ES-I3 (cell line): ENCODE data around the gene SCN4B.
"Not testable (repeated sequence)": the region's sequence is repeated elsewhere in the genome, so short reads cannot be mapped to it uniquely, and the experiment has no call there.

ENCODE experiments used
- H3K36me3 ChIP-seq: 2 replicates; pipeline ENCODE4 v1.6.1; 2013; ENCODE audit warnings: mild to moderate bottlenecking, low read length, control low read depth, moderate library complexity; ENCODE audit not compliant: insufficient read depth
- H3K4me1 ChIP-seq: 2 replicates; pipeline ENCODE4 v1.6.1; 2013; ENCODE audit warnings: mild to moderate bottlenecking, control low read depth, low read length; ENCODE audit not compliant: insufficient read depth
- H3K9ac ChIP-seq: 2 replicates; pipeline ENCODE4 v1.6.1; 2013; ENCODE audit warnings: low read depth, mild to moderate bottlenecking, low read length, moderate library complexity
- H3K9me3 ChIP-seq: 2 replicates; pipeline ENCODE4 v1.6.1; 2013; ENCODE audit warnings: mild to moderate bottlenecking, low read length, moderate library complexity; ENCODE audit not compliant: control insufficient read depth, insufficient read depth

The SCN4B gene, protein sequence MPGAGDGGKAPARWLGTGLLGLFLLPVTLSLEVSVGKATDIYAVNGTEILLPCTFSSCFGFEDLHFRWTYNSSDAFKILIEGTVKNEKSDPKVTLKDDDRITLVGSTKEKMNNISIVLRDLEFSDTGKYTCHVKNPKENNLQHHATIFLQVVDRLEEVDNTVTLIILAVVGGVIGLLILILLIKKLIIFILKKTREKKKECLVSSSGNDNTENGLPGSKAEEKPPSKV

DNA sequence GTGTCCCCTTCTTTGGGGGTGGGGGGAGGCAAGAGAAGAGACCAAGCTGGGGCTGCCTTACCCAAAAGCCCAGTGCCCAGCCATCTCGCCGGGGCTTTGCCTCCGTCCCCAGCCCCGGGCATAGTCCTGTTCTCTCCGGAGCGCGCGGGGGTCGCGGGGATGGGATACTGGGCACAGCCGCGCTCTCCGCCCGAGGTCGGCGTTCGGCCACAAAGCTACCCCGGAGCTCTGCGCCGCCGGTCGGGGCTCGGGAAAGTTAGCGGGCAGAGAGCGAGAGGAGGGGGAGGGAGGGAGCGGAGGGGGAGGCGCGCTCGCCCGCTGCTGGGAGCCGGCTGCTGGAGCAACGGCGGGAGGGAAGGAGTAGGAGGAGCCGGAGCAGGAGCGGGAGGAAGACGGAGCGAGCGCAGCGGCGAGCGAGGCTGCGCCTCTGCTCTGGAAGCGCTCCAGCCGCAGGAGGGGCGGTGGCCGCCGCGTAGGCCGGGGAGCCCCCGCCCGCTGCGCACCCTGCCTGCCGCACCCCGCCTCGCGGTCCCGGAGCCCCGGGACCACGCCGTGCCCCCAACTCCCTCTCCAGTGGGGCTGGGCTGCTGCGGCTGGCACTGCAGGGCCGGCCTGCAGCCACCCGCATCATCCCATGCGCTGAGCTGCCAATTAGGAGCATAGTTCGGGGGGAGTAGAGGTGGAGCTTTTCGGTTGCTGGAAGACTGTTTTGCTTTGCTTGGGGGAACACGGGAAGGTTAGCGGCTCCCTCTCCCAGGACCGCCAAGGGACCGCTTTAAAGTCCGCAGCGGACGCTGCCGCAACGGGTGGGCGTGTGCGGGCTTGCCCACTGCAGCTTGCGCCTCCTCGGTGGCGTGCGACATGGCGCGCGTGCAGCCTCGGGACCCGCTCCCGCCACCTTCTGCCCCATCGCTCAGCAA lies at the start of gene SCN4B:
SCN4B (minus strand) TSS at position 272 of the 920 bp plus-strand sequence; CDS start at position 122, 150 bp downstream.
- Histone ChIP-seq H3K9ac (peak within 1 kb of the TSS; percentile 65), H3K9me3 (no peaks in the 10 kb centered on the region), H3K36me3 (no peaks in the 10 kb centered on the region), H3K4me1 (peaks cover 23% of the 10 kb centered on the region)

DNA sequence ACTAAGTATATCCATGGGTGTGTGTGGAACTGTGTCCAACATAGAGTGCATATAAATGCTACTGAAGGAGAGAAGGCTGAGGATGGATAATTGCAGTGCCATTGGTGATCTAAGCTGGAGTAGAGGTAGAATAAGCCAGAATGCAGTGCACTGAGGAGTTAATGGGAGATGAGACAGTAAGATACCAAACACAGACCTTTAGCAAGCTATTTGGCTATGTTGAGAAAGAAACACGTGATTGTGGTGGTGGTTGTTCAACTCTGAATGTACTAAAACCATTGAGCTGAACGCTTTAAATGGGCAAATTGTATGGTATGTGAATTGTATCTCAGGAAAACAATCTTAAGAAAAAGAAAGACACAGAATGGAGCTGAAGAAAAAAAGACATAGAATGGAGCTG lies 49.3 kb upstream of the SCN4B start:
- H3K9me3 ChIP-seq, result no peaks in the 10 kb centered on the region
- no peaks in the 10 kb centered on the region for H3K4me1 ChIP-seq
- no peak overlapping the region for H3K9ac ChIP-seq
- H3K36me3 ChIP-seq, result no peaks in the 10 kb centered on the region

DNA sequence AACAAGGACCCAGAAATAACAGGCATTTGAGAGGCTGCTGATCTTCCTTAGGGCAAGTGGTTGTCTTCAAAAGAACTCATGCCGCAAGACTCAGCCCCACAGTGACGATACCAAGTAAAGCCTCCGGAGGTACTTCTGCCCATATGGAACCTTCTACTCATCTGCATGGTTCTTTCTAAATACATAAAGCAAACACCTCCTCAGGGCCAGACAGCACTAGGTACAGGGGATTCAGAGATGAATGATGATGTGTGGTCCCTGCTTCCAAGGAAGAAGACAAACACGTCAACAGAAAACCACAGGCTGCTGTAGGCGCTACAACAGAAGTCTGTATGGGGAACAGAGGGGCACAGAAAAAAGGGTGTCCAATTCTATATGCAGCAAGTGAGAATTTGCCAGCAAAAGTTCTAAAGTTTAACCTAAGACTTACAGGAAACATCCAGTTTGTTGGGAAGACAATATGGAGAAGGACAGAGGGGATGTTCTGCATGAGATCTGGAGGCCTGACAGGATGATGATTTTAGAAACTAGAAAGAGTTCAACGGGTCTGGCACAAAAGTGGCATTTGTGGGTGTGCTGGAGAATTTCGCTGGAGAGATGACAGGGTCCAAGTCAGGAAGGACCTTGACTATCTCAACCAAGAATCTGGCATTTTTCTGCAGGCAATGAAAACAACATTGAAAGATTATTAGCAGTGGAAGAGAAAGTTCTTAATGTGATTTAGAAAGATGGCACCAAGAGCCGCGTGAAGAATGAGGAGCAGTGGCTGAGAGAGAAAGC lies 48.5 kb upstream of the SCN4B start:
- no peak overlapping the region for H3K9ac ChIP-seq
- H3K9me3 ChIP-seq, result no peaks in the 10 kb centered on the region
- no peaks in the 10 kb centered on the region for H3K36me3 ChIP-seq
- no peaks in the 10 kb centered on the region for H3K4me1 ChIP-seq

DNA sequence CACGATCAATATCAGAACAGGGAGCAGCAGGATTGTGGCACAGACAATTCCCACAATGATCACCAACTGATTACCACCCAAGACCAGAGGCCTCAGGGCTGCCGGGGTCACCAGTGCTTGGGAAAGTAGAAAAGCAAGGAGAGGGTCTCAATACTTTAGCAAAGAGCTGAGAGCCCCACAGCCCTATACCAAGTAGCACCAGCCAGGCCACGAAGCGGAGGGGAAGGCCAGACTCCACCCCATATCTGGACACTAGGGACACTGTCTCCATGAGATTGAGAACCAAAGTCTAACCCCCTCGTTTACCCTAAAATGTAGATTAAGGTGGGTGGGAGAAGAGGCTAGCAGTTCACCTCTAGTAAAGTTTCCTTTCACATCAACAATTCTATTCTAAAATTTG lies 47.9 kb upstream of the SCN4B start:
- Histone ChIP-seq H3K4me1 (peaks cover under 1% of the 10 kb centered on the region; the same call in 1 of the 2 replicates), H3K9me3 (no peaks in the 10 kb centered on the region), H3K36me3 (no peaks in the 10 kb centered on the region), H3K9ac (no peak overlapping the region)

DNA sequence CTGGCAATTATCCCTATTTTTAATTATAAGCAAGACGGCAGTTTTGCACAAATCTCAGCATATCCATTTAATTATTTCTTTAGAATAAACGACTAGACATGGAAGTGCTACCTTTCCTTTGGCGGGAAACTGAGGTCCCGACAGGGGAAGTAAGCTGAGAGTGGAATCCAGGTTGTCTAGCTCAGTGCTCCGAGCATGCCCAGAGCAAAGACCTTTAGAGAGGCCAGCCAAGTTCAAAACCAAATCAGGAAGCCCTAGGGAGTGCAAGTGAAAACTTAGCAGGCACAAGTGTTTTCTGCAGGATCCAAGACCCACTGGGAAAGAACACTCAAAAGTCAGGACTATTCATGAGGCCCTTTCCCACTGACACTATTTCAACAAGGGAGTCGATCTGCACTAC lies 46.5 kb upstream of the SCN4B start:
- peaks cover 13% of the 10 kb centered on the region for H3K4me1 ChIP-seq
- H3K9me3 ChIP-seq, result no peaks in the 10 kb centered on the region
- no peaks in the 10 kb centered on the region for H3K36me3 ChIP-seq
- H3K9ac ChIP-seq, result no peak overlapping the region

DNA sequence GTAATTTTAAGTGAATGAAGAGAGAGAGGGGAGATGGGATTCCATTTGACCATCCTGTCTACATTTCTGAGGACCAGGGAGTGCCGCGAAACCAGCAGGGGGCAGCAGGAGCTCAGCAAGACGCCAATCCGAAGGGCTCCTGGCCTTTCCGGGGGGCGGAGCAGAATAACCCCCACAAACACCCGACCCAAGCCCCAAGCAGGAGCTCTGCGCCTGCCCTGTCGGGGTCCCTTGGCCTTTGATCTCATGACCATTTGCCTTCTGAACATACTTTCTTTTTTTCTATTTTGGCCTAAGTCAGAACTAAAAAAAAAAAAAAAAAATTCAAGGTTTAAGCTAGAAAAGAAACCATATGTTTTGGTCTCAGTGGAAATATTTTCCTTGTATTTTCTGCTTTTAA lies 45.7 kb upstream of the SCN4B start:
- Histone ChIP-seq H3K4me1 (peaks cover 13% of the 10 kb centered on the region), H3K9ac (no peak overlapping the region), H3K36me3 (no peaks in the 10 kb centered on the region), H3K9me3 (no peaks in the 10 kb centered on the region)

DNA sequence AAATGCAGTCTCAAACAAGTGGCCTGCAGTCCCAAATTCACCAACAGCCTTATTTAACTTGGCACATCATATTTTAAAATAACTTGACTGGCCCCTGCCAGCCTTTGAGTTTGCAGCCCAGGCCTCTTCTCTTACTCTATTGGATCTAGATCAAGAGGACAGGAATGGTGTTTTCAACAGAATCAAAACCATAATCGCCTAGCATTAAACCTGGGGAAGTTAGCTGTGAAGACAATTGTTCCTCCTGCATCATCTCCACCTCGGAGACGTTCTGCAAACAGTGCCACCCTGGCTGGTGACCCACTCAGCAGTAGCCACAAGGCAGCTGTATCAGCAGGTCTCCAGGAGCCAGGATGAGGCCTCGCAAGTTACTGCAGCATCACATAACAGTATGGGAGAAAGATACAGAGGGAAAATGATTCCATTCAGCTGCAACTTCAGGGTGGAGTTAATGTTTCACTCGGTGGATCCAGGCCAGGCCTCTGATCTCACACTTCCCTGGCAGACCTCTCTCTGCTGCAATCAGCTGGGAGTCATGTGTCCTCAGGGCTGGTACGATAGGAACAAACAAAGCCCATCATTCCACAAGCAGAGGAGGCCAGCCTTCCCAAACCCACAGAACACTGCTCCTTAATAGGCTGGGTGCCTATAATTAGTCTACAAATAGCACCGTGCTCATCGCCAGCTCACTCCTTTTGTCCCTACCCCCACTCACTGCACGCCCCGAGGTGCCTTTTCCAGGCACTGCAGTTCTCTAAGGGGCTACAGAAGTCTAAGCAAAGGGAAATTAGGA lies 42.4 kb upstream of the SCN4B start:
- no peak overlapping the region for H3K9ac ChIP-seq
- H3K9me3 ChIP-seq, result no peaks in the 10 kb centered on the region
- peaks cover 13% of the 10 kb centered on the region for H3K4me1 ChIP-seq
- H3K36me3 ChIP-seq, result no peaks in the 10 kb centered on the region

DNA sequence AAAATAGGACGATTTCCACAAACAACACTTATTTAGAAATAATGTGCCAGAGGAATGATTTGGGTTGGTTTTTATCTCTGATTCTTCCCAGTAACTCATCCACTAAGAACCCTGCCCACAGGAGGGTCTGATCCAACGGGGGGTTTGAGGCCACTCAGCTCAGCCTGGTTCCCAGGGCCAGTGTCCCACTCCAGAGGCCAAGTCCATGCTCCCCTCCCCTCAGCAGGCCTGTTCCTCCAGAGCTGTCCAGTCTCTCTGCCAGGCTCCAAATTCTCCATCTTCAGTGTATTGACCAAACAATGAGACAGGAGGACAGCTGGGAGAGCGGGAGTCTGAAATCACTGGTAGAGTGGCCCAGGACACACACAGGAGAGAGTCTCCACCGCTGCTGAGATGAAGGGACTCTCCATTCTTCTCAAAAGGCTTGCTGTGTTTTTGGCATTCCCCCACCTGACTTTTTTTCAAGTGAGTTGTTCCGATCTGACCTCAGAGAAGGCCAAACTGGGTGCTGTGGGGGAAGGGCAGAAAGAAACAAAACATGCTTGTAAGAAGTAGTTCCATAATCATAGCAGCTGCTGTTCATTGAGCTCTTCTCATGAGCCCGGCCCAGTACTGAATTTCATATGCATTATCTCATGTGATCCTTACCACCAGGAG lies 41.4 kb upstream of the SCN4B start:
- H3K36me3 ChIP-seq, result no peaks in the 10 kb centered on the region
- H3K9me3 ChIP-seq, result no peaks in the 10 kb centered on the region
- peaks cover 13% of the 10 kb centered on the region for H3K4me1 ChIP-seq
- H3K9ac ChIP-seq, result no peak overlapping the region

DNA sequence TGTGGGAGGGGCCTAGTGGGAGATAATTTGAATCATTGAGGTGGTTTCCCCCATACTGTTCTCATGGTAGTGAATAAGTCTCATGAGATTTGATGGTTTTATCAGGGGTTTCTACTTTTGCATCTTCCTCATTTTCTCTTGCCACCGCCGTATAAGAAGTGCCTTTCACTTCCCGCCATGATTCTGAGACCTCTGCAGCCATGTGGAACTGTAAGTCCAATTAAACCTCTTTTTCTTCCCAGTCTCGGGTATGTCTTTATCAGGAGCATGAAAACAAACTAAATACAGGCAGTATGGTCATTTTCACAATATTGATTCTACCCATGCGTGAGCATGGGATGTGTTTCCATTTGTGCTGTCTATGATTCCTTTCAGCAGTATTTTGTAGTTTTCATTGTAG lies 40.2 kb upstream of the SCN4B start:
- H3K9me3 ChIP-seq, H3K36me3 ChIP-seq, H3K9ac ChIP-seq: not testable (repeated sequence)
- peaks cover 13% of the 10 kb centered on the region for H3K4me1 ChIP-seq

DNA sequence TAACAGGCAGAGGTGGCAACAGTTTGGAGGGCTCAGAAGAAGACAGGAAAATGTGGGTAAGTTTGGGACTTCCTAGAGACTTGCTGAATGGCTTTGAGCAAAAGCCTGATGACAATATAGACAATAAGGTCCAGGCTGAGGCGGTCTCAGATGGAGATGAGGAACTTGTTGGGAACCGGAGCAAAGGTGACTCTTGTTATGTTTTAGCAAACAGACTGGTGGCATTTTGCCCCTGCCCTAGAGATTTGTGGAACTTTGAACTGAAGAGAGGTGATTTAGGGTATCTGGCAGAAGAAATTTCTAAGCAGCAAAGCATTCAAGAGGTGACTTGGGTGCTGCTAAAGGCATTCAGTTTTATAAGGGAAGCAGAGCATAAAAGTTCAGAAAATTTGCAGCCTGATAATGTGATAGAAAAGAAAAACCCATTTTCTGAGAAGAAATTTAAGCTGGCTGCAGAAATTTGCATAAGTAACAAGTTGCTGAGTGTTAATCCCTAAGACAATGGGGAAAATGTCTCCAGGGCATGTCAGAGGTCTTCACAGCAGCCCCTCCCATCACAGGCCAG lies 38.4 kb upstream of the SCN4B start:
- H3K9ac ChIP-seq, H3K9me3 ChIP-seq, H3K36me3 ChIP-seq: not testable (repeated sequence)
- H3K4me1 ChIP-seq, result peaks cover 13% of the 10 kb centered on the region

DNA sequence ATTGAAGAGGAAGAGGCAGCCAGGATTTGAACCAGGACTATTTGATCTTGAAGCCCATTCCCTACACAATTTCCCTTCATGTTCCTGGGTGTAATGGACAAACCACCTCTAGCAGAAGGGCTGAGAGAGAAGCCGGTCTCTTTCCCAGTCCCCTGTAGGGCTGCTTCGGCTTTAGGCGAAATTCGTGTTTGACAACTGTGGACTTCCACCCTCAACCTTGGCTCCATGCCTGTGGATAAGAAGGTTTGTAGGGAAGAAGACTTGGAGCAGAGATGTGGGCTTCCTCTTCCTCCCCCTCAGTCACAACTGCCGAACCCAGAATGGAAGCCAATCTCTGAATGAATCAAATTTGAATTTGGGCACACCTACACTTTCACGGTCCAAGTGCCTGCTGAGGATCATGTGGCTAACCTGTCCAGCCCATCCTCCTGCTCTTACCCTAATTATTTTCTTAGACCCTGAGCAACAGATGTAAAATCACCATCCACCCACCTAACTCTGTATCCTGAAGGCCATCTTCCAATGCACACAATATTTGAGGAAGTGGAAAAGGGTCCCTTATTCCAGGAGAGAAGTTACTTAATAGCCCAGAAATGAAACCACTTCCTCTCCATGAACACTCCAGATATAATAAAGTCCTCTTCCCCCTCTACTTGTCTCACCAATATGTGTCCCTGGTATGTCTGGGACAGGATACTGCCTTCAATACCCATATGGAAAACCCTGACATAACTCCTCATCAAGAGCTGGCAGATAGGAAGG lies 33.9 kb upstream of the SCN4B start:
- H3K9me3 ChIP-seq, result no peaks in the 10 kb centered on the region

DNA sequence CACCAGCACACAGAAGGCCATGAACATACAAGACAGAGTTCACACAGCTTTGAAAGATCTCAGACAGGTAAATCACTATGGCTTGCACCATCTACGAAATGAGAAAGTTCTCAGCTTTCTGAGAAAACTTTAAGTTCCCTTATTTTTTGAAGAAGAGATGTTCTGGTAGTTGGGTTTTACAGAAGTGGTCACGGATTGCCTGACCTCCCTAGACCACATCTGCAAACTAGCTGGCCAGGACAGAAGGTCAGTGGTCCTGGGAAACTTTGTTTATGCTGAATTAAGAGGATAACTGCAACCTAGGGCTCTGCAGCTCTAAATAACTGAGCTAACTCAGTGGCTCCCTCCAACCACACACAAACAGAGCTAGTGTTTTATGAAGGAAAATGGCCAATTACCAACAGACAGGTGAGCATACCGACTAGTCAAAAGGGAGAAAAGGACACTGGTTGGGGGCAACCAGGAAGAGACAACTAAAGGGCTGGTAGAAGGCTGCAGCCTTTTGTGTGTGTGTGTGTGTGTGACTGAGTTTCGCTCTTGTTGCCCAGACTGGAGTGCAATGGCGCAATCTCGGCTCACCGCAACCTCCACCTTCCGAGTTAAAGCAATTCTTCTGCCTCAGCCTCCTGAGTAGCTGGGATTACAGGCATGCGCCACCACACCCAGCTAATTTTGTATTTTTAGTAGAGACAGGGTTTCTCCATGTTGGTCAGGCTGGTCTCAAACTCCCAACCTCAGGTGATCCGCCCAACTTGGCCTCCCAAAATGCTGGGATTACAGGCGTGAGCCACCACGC lies 32.4 kb upstream of the SCN4B start:
- Histone ChIP-seq H3K36me3 (no peaks in the 10 kb centered on the region), H3K4me1 (peaks cover 8% of the 10 kb centered on the region; the same call in 1 of the 2 replicates), H3K9ac (no peak overlapping the region), H3K9me3 (no peaks in the 10 kb centered on the region)

More for the DNA sequence above, 33.9 kb upstream of the SCN4B start:
- no peak overlapping the region for H3K9ac ChIP-seq
- H3K4me1 ChIP-seq, result no peaks in the 10 kb centered on the region
- no peaks in the 10 kb centered on the region for H3K36me3 ChIP-seq
